Measurements from ENCODE around the gene SCUBE3. TPM values are rescaled to one million over a fixed set of nuclear protein-coding genes. Genes with fewer than 3 reads are reported as not detected.
A peak's percentile ranks its signal among the peaks of the same experiment; 100 is the strongest.

Gene SCUBE3
- 0.69 and 0.88 TPM in 2 replicates for total RNA-seq (2014; rRNA removed; shearing (Covaris generic))

GRCh38 chr6:35213824-35214756, at the start of gene SCUBE3:
TSS of gene SCUBE3 (plus strand) at chr6:35213956. CDS start at chr6:35214419, 463 bp downstream.
- peak; percentile 18 for DNase-seq (ENCODE audit: low spot score)

GRCh38 chr6:35164277-35164676, 49.5 kb upstream of the SCUBE3 start:
- DNase-seq (ENCODE audit: low spot score), result no peak

- no peak for DNase-seq (ENCODE audit: low spot score)
These were observed 48.9 kb upstream of the SCUBE3 start for GRCh38 chr6:35164868-35165267.

- peak; percentile 16 for DNase-seq (ENCODE audit: low spot score)
These were observed 48.1 kb upstream of the SCUBE3 start for GRCh38 chr6:35165630-35166071.

- no peak for DNase-seq (ENCODE audit: low spot score)
These were observed 47.6 kb upstream of the SCUBE3 start for GRCh38 chr6:35166116-35166515.

GRCh38 chr6:35166520-35166919, 47.2 kb upstream of the SCUBE3 start:
- DNase-seq (ENCODE audit: low spot score), result no peak

GRCh38 chr6:35167505-35167904, 46.3 kb upstream of the SCUBE3 start:
- no peak for DNase-seq (ENCODE audit: low spot score)

- no peak for DNase-seq (ENCODE audit: low spot score)
These were observed 45.3 kb upstream of the SCUBE3 start for GRCh38 chr6:35168461-35168861.

GRCh38 chr6:35170166-35170565, 43.6 kb upstream of the SCUBE3 start:
- DNase-seq (ENCODE audit: low spot score), result no peak

GRCh38 chr6:35170891-35171290, 42.9 kb upstream of the SCUBE3 start:
- DNase-seq (ENCODE audit: low spot score), result no peak

- no peak for DNase-seq (ENCODE audit: low spot score)
These were observed 40.7 kb upstream of the SCUBE3 start for GRCh38 chr6:35173044-35173426.

- peak; percentile 62 for DNase-seq (ENCODE audit: low spot score)
These were observed 40.2 kb upstream of the SCUBE3 start for GRCh38 chr6:35173427-35174087.

GRCh38 chr6:35174088-35174434, 39.7 kb upstream of the SCUBE3 start:
- DNase-seq (ENCODE audit: low spot score), result no peak

- no peak for DNase-seq (ENCODE audit: low spot score)
These were observed 39.3 kb upstream of the SCUBE3 start for GRCh38 chr6:35174501-35174900.

GRCh38 chr6:35176301-35177024, 37.3 kb upstream of the SCUBE3 start:
- no peak for DNase-seq (ENCODE audit: low spot score)

GRCh38 chr6:35177157-35177556, 36.6 kb upstream of the SCUBE3 start:
- no peak for DNase-seq (ENCODE audit: low spot score)

- DNase-seq (ENCODE audit: low spot score), result no peak
These were observed 36.2 kb upstream of the SCUBE3 start for GRCh38 chr6:35177596-35177995.

GRCh38 chr6:35178012-35178411, 35.7 kb upstream of the SCUBE3 start:
- no peak for DNase-seq (ENCODE audit: low spot score)

- DNase-seq (ENCODE audit: low spot score), result no peak
These were observed 34.6 kb upstream of the SCUBE3 start for GRCh38 chr6:35178932-35179832.

GRCh38 chr6:35179901-35180535, 33.7 kb upstream of the SCUBE3 start:
- DNase-seq (ENCODE audit: low spot score), result no peak
